ENCODE measurements around the gene PDSS2. TPM values are rescaled to one million over a fixed set of nuclear protein-coding genes. Genes with fewer than 3 reads are reported as not detected.
"Not testable (repeated sequence)": the region's sequence is repeated elsewhere in the genome, so short reads cannot be mapped to it uniquely, and the experiment has no call there.

Gene PDSS2
- total RNA-seq, 1 donor from 2014 or later: 19.7 TPM

GRCh38 chr6:107180099-107180498 lies 279.3 kb downstream of the PDSS2 start:
- Histone ChIP-seq H3K27ac (replicated peaks) (no peak overlapping the region), H3K36me3 (peaks cover 10% of the 10 kb centered on the region), H3K4me1 (no peaks in the 10 kb centered on the region), H3K9me3 (replicated peaks) (no peaks in the 10 kb centered on the region), H3K4me3 (no peak overlapping the region), H3K27me3 (ENCODE audit: low read depth) (no peaks in the 10 kb centered on the region)
- no peak for DNase-seq
- TF ChIP-seq, protein P1, sequence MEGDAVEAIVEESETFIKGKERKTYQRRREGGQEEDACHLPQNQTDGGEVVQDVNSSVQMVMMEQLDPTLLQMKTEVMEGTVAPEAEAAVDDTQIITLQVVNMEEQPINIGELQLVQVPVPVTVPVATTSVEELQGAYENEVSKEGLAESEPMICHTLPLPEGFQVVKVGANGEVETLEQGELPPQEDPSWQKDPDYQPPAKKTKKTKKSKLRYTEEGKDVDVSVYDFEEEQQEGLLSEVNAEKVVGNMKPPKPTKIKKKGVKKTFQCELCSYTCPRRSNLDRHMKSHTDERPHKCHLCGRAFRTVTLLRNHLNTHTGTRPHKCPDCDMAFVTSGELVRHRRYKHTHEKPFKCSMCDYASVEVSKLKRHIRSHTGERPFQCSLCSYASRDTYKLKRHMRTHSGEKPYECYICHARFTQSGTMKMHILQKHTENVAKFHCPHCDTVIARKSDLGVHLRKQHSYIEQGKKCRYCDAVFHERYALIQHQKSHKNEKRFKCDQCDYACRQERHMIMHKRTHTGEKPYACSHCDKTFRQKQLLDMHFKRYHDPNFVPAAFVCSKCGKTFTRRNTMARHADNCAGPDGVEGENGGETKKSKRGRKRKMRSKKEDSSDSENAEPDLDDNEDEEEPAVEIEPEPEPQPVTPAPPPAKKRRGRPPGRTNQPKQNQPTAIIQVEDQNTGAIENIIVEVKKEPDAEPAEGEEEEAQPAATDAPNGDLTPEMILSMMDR (IDR thresholded peaks at IDR 0.05; ENCODE audit: borderline replicate concordance): no peak
- intact Hi-C loops (cut with micrococcal nuclease): no loop called here

GRCh38 chr6:107179004-107179403 lies 280.4 kb downstream of the PDSS2 start:
- intact Hi-C loops (cut with micrococcal nuclease): no loop called here
- Histone ChIP-seq H3K27ac (replicated peaks) (no peak overlapping the region), H3K9me3 (replicated peaks) (no peaks in the 10 kb centered on the region), H3K27me3 (ENCODE audit: low read depth) (no peaks in the 10 kb centered on the region), H3K4me1 (no peaks in the 10 kb centered on the region), H3K36me3 (peaks cover 10% of the 10 kb centered on the region), H3K4me3 (no peak overlapping the region)
- DNase-seq: no peak
- TF ChIP-seq, protein P1 (IDR thresholded peaks at IDR 0.05; ENCODE audit: borderline replicate concordance): no peak

DNA sequence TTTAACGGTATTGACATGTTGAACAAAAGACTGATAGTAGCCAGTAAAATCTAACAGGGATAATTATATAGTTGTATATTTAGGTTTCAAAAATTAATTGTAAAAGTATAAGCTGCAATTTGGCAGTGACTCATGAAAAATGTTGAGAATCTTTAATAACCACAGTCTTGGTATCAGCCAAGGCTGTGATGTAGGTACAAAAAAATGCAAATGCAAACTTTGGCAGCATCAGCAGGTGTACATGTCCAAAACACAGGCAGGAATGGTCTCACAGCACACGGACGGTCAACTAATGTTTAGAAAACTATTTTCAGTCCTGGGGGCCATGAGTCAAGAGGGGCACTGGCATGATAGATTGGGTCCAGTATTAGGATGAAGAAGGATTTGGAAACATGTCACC lies 285.6 kb downstream of the PDSS2 start:
- Histone ChIP-seq H3K27me3 (ENCODE audit: low read depth) (no peaks in the 10 kb centered on the region), H3K4me3 (no peak overlapping the region), H3K4me1 (no peaks in the 10 kb centered on the region), H3K9me3 (replicated peaks) (no peaks in the 10 kb centered on the region), H3K36me3 (peaks cover 7% of the 10 kb centered on the region), H3K27ac (replicated peaks) (no peak overlapping the region)
- DNase-seq: no peak
- TF ChIP-seq, protein P1 (IDR thresholded peaks at IDR 0.05; ENCODE audit: borderline replicate concordance): no peak
- intact Hi-C loops (cut with micrococcal nuclease): no loop called here

DNA sequence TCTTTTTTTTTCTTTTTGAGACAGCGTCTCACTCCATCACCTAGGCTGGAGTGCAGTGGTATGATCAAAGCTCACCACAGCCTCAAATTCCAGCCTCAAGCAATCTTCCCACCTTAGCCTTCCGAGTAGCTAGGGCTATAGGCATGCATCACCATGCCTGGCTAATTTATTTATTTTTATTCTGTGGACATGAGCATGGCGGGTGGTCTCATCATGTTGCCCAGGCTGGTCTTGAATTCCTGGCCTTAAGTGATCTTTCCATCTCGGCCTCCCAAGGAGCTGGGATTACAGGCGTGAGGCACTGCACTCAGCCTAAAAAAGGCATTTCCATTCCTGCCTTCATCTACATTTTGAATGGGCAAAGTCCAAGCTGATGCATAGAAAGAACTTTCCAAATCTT lies 287.9 kb downstream of the PDSS2 start:
- Histone ChIP-seq H3K9me3 (replicated peaks) (no peaks in the 10 kb centered on the region), H3K36me3 (no peaks in the 10 kb centered on the region), H3K27me3 (ENCODE audit: low read depth) (no peaks in the 10 kb centered on the region), H3K4me3 (no peak overlapping the region), H3K27ac (replicated peaks) (no peak overlapping the region), H3K4me1 (no peaks in the 10 kb centered on the region)
- intact Hi-C loops (cut with micrococcal nuclease): no loop called here
- no peak for DNase-seq
- TF ChIP-seq, protein P1 (IDR thresholded peaks at IDR 0.05; ENCODE audit: borderline replicate concordance): no peak

GRCh38 chr6:107164299-107164698 lies 295.1 kb downstream of the PDSS2 start:
- H3K27ac ChIP-seq (replicated peaks); intact Hi-C loops (cut with micrococcal nuclease): not testable (repeated sequence)

DNA sequence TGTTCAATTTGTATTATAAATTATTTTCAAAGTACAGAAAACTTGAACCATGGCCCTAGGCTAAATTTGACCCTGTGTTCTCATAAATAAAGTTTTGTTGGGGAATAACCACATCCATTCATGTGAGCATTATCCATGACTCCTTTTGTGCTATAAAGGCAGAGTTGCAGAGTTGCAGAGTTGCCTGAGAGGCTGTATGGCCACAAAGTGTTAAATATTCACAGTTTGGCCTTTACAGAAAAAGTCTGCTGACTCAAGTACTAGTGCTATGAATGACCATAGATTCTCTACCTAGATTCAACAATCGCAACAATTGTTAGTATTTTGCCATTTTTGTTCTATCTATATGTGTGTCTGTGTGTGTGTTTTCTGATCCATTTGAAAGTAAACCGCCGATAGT lies 297.8 kb downstream of the PDSS2 start:
- DNase-seq: no peak
- Histone ChIP-seq H3K4me3 (no peak overlapping the region), H3K27me3 (ENCODE audit: low read depth) (no peaks in the 10 kb centered on the region), H3K9me3 (replicated peaks) (no peaks in the 10 kb centered on the region), H3K27ac (replicated peaks) (no peak overlapping the region), H3K4me1 (no peaks in the 10 kb centered on the region), H3K36me3 (no peaks in the 10 kb centered on the region)
- TF ChIP-seq, protein P1 (IDR thresholded peaks at IDR 0.05; ENCODE audit: borderline replicate concordance): no peak
- intact Hi-C loops (cut with micrococcal nuclease): no loop called here

More at GRCh38 chr6:107164299-107164698, 295.1 kb downstream of the PDSS2 start:
- not testable (repeated sequence) for H3K9me3 ChIP-seq (replicated peaks); H3K36me3 ChIP-seq; H3K4me3 ChIP-seq; H3K27me3 ChIP-seq (ENCODE audit: low read depth); H3K4me1 ChIP-seq; DNase-seq
